Stimulated activated CD4-positive, alpha-beta T cell treated with anti-CD3 and anti-CD28 coated beads, Interleukin-12 subunit alpha, Interleukin-12 subunit beta, amount 100 ng/mL, for 24 hours (primary cell): ENCODE results near the gene SNTG2.
A peak's percentile ranks its signal among the peaks of the same experiment; 100 is the strongest.
"Not testable (repeated sequence)": the region's sequence is repeated elsewhere in the genome, so short reads cannot be mapped to it uniquely, and the experiment has no call there.

Experiments used
- DNase-seq, 2 experiments: peaks; one replicate each; pipeline ENCODE4 v3.0.0-alpha.2; 2020; ENCODE audit warnings: low read depth in 2 of 2

The SNTG2 gene

GRCh38 chr2:950080-950966, at the start of gene SNTG2:
SNTG2 (plus strand) TSS chr2:950849; CDS start chr2:950997, 148 bp downstream.
- peak in 1 of 2 experiments; percentile 55 for DNase-seq

GRCh38 chr2:902584-902983, 48.1 kb upstream of the SNTG2 start:
- DNase-seq: no peak

GRCh38 chr2:903223-903900, 47.3 kb upstream of the SNTG2 start:
- DNase-seq: no peak

- DNase-seq: no peak
These were observed 46.2 kb upstream of the SNTG2 start for GRCh38 chr2:904246-905024.

GRCh38 chr2:905091-905832, 45.4 kb upstream of the SNTG2 start:
- no peak for DNase-seq

- DNase-seq: no peak
These were observed 44.9 kb upstream of the SNTG2 start for GRCh38 chr2:905833-906140.

GRCh38 chr2:907706-908105, 42.9 kb upstream of the SNTG2 start:
- no peak for DNase-seq

- DNase-seq: no peak
These were observed 42.1 kb upstream of the SNTG2 start for GRCh38 chr2:908568-908967.

- not testable (repeated sequence) for DNase-seq
These were observed 40.8 kb upstream of the SNTG2 start for GRCh38 chr2:909764-910379.

GRCh38 chr2:910698-911097, 40.0 kb upstream of the SNTG2 start:
- no peak for DNase-seq

GRCh38 chr2:915979-916378, 34.7 kb upstream of the SNTG2 start:
- no peak for DNase-seq

GRCh38 chr2:916935-917334, 33.7 kb upstream of the SNTG2 start:
- DNase-seq: no peak

GRCh38 chr2:919672-920071, 31.0 kb upstream of the SNTG2 start:
- DNase-seq: no peak

- no peak for DNase-seq
These were observed 30.1 kb upstream of the SNTG2 start for GRCh38 chr2:920573-920972.

- DNase-seq: no peak
These were observed 29.6 kb upstream of the SNTG2 start for GRCh38 chr2:920999-921398.

GRCh38 chr2:922185-922584, 28.5 kb upstream of the SNTG2 start:
- no peak for DNase-seq

- DNase-seq: no peak
These were observed 26.6 kb upstream of the SNTG2 start for GRCh38 chr2:923832-924601.

GRCh38 chr2:924701-925100, 25.9 kb upstream of the SNTG2 start:
- DNase-seq: no peak

- DNase-seq: no peak
These were observed 25.3 kb upstream of the SNTG2 start for GRCh38 chr2:925309-925708.

GRCh38 chr2:925711-926110, 24.9 kb upstream of the SNTG2 start:
- DNase-seq: no peak
